ENCODE measurements around the gene NEMP1.
A peak's percentile ranks its signal among the peaks of the same experiment; 100 is the strongest.
"Not testable (repeated sequence)": the region's sequence is repeated elsewhere in the genome, so short reads cannot be mapped to it uniquely, and the experiment has no call there.

The NEMP1 gene

GRCh38 chr12:57078519-57079404 is at the start of gene NEMP1:
NEMP1 (minus strand) TSS chr12:57078791; CDS start chr12:57078745, 46 bp downstream.
- peak; percentile 99 for DNase-seq

DNA sequence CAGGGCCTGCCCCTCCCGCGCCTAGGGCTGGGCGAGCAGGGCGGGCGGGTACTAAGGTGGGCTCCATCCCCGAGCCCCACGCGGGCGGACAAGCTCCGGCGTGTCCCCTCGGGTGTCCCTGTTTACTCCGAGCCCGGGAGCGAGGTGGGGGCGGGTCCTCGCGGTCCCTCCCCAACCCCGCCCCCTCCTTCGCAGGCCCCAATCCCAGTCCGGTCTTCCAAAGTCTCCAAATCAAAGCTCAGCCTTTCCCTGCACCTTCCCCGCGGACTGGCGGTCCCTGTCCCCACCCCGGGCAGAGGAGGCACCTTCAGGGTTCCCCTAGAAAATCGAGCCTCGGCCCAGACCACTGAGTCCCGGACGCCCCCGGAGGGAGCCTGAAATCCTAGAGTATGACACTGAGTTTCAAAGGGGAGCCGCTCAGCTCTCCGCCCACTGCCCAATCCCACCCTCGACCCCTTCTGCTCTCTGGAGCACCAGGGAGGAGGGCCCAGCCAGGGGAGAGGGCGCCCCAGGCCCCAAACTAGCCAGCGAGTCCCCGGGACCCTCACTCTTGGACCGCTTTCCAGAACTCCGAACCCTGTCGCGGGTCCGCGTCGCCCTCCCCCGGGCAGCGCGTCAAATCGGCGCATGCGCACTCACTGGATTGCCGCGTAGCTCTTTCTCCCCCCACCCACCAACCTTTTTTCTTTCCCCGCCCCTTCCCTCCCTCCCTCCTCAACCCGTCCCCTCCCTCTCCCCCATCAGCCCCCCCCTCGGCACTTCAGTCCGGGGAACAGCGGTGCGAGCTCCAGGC is 49.3 kb upstream of the NEMP1 start, which contains the start of gene LRP1:
TSS of gene LRP1 (plus strand) at position 758 of the 793 bp plus-strand sequence. CDS start 482 bp downstream, outside the sequence.
- DNase-seq, result peak; percentile 67

- DNase-seq, result peak; percentile 26
Observed at GRCh38 chr12:57127101-57127725, 48.6 kb upstream of the NEMP1 start.

- DNase-seq, result no peak
Observed at GRCh38 chr12:57126561-57126960, 48.0 kb upstream of the NEMP1 start.

DNA sequence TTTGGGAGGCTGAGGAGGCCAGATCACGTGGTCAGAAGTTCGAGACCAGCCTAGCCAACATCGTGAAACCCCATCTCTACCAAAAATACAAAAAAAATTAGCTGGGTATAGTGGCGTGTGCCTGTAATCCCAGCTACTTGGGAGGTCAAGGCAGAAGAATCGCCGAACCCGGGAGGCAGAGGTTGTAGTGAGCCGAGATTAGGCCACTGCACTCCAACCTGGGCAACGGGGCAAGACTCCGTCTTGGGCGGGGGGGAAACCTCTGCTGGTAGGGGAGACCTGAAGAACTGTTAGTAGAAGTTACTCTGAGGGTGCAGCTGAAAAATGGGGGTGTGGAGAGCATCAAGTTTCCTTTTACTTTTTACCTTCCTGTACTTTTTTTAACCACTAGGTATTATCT is 47.5 kb upstream of the NEMP1 start:
- no peak for DNase-seq

GRCh38 chr12:57124261-57124877 is 45.8 kb upstream of the NEMP1 start:
- DNase-seq, result peak; percentile 87

DNA sequence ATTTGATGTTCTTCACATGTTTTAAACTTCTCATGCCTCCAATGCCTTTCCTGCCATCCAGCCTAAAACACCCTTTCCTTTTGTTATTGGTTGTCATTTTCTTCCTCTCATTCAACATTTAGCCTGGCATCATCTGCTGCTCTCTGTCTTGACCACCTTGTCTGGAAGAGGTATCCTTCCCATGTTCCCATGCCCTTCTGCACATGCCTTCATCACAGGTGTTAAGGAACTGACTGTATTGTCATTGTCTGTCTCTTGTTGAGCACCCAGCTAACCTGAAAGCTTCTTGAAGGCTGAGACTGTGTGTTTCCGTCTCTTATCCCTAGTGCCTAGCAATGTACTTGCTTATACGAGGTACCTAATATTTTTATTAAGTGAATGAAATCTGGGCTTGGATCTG is 45.2 kb upstream of the NEMP1 start:
- DNase-seq, result no peak

DNA sequence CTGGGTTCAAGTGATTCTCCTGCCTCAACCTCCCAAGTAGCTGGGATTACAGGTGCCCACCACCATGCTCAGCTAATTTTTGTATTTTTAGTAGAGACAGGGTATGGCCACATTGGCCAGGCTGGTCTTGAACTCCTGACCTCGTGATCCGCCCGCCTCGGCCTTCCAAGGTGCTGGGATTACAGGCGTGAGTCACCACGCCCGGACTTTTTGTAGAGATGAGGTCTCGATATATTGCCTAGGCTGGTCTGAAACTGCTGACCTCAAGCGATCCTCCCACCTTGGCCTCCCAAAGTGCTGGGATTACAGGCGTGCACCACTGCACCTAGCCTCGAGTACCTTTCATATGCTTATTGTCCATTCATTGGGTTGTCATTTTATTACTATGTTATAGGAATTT is 42.1 kb upstream of the NEMP1 start:
- not testable (repeated sequence) for DNase-seq

DNA sequence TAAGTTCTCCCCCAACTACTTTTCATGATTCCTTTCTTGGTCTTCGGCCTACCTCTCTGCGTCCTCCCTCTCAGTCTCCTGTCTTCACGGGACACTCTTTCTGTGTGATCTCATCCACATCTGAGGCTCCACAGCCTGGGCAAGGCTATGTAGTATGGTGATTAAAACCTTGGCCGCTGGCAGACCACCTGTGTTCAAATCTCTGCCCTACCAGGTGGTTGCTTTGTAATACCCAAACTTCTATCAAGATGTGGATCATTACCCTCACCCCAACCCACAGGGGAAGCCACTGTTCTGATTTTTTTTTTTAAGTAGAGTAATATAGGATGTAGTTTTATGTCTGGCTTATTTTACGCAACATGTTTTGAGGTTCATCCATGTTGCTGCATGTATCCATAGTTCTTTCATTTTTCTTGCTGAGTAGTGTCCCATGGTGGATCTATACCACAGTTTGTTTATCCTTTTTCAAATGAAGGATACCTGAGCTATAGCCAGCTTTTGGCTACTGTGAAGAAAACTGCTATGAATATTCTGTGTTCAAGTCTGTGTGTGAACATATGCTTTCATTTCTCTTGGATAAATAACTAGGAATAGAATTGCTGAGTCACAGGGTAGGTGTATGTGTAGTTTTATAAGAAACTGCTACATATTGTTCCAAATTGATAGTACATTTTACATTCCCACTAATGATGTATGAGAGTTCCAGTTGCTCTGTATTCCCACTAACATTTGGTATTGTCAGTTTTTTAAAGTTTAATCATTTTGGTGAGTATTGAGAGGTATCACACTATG is 40.9 kb upstream of the NEMP1 start:
- DNase-seq, result no peak

- DNase-seq, result no peak
Observed at GRCh38 chr12:57118711-57119271, 40.2 kb upstream of the NEMP1 start.

DNA sequence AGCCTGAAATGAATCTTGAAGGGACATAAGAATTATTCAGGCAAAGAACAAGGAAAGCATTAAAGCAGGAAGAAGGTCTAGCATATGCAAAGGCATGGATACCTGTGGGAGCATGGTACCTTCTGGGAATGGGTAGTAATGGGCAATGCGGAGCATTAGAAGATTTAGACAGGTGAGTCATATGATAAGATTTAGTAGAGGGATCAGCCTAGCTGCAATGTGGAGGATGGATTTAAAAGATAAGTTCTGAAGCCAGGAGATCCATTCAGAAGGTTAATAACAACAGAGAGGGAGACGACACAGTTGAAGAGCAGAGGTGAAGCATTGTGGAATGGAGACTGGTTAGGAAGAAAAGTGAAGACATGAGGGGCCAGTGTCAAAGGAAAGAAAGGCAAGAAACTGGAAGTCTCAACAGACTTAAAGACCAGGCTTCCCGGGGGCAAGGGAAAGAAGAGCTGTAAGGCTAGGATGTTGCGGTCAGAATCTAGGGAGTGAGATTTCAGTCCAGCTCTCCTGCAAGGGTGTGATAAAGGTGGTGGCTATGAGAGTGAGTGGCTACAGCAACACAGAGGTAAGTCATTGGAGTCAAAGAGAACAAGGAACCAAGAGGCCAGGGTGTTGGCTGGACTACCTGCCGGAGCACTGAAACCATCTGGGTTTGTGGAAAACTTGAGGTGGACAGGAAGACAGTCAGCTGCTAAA is 38.1 kb upstream of the NEMP1 start:
- no peak for DNase-seq

GRCh38 chr12:57112492-57113294 is 34.1 kb upstream of the NEMP1 start:
- DNase-seq, result no peak

- peak; percentile 92 for DNase-seq
Observed at GRCh38 chr12:57111031-57111734, 32.6 kb upstream of the NEMP1 start, which contains the start of gene STAT6. STAT6 (minus strand) TSS chr12:57111362; CDS start chr12:57108278, 3,084 bp downstream.

DNA sequence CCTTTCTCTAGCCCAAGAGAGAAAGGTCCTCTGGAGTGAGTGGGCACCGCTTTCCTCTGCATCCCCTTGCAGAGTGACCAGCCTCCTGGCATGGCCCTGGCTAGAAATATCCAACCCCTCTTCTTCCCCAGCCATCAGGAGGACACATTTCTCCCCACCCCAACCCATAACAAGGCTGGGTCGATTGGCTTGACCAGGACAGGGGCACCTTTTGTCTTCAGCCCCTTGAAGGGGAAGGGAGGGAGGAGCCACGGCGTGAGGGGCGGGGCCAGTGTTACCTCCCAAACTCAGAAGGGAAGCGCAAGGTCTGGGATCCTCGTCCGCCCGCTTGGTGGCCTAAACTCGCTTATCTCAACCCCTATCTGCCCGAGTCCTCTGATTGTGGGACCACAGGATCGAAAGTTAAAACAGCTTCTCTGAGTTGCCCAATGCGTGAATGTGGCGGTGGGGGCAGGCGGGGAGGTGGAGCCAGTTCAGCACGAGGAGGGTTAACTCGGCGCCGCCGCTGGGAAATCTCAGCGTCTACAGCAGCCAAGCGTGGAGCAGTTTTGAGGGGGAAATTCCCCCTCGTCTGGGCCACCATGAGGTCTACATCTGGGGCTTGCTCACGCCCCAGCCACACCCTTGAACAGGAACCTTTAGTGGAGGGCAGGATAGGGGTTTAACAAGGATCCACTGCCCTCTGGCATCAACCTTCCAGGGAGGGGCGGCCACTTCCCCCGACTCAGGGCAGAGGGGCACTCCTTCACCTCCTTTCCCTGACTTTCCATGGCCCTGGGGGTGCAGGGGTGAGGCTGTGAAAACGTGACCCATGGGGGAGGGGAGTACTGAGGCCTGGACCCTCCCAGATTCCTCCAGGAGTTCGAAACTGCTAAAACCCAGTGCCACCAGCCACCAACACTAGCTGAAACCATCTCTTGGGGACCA is 31.8 kb upstream of the NEMP1 start:
- DNase-seq, result peak; percentile 87

DNA sequence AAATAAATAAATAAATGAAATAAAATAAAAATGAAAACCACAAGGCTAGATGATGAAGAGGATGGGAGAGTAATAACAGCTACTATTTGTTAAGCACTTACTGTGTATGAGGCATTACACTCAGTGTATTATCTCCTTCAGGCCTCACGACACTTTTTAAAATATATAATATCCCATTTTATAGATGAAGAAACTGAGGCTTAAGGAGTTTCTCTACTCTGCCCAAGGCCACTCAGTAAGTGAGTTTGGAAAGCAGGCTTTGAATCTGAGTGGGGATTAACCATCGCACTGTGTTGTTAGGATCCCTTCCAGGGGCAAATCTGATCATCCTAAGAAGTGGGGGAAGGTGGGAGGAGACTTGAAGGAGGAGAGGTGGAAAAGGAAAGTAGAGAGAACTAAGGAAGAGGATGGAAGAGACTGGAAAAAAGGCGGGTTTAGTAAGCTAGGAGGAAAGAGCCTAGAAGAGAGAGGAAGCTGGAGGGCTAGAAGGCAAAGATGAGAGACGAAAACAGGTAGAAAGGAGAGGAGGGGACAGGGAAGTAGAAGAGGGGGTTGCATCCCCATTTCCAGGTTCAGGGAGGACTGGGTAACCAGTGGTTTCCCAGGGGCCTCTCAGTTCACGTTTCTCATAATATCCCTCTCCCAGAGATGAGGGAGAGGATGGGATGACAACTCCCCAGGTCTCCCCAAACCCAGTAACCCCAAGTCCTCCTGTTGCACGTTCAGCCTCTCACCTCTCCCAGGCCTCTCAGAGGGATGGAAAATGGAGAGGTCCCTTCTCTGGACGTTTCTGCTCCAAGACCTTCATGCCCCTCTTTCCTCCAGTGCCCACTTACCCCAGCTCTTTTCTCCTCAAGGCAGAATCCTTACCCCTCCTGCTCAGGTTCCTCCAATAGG is 30.9 kb upstream of the NEMP1 start:
- DNase-seq, result no peak

GRCh38 chr12:57107456-57108155 is 29.0 kb upstream of the NEMP1 start:
- no peak for DNase-seq

Measured in activated CD4-positive, alpha-beta T cell treated with anti-CD3 and anti-CD28 coated beads, Interleukin-2, Interleukin-6, amounts not matched to agents 100 ng/mL and 50 ng/mL, durations not matched to agents 16 hours and 8 hours (primary cell).